ENCODE measurements around the gene MRGPRE.

The MRGPRE gene

DNA sequence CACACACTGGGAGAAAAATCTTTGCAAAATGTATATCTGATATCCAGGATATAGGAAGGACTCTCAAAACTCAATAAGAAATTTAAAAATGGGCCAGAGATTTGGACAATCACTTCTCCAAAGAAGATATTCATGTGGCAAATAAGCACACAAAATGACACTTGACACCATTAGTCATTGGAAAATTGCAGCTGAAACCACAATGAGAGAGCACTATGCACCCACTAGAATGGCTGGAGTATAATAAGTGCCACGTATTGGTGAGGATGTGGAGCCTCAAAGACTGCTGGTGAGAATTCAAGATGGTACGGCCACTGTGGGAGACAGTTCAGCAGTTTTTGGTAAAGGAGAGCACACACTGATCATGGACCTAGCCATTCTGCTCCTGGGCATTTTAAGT lies 54.3 kb downstream of the MRGPRE start:
- DNase-seq = no peak

Data from activated naive CD4-positive, alpha-beta T cell (primary cell).